SHP77 (cell line): Measurements from ENCODE around the gene KLF6.
A peak's percentile ranks its signal among the peaks of the same experiment; 100 is the strongest.
"Not testable (repeated sequence)": the region's sequence is repeated elsewhere in the genome, so short reads cannot be mapped to it uniquely, and the experiment has no call there.

Experiments
- DNase-seq, 2 experiments: peaks; one replicate each; lab custom pipeline; 2025; lab: John Stamatoyannopoulos, UW

Gene KLF6

DNA sequence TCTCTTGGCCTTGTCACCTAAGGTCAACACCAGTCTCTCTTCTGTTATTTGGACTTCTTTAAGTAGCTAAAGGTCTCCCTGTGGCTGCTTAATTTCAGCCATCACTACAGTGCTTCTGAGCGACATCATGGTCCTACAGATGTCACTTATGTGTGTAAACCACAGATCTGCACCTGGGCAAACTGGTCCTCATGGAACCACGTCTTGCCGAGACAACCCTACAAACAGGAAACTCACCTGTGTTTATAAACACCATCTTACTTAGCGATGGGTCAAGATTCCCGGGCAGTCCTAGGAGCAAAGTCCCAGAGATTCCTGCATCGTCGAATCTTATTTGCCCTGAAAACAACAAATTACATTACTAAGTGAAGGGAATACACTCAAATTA, 27.8 kb downstream of the KLF6 start:
- no peak for DNase-seq

GRCh38 chr10:3756360-3756740, 28.7 kb downstream of the KLF6 start:
- DNase-seq = no peak

GRCh38 chr10:3755440-3756359, 29.3 kb downstream of the KLF6 start:
- DNase-seq = peak in 1 of 2 experiments; percentile 17

- DNase-seq = no peak
These were observed 30.1 kb downstream of the KLF6 start for GRCh38 chr10:3754727-3755439.

- no peak for DNase-seq
These were observed 34.2 kb downstream of the KLF6 start for GRCh38 chr10:3750854-3751253.

DNA sequence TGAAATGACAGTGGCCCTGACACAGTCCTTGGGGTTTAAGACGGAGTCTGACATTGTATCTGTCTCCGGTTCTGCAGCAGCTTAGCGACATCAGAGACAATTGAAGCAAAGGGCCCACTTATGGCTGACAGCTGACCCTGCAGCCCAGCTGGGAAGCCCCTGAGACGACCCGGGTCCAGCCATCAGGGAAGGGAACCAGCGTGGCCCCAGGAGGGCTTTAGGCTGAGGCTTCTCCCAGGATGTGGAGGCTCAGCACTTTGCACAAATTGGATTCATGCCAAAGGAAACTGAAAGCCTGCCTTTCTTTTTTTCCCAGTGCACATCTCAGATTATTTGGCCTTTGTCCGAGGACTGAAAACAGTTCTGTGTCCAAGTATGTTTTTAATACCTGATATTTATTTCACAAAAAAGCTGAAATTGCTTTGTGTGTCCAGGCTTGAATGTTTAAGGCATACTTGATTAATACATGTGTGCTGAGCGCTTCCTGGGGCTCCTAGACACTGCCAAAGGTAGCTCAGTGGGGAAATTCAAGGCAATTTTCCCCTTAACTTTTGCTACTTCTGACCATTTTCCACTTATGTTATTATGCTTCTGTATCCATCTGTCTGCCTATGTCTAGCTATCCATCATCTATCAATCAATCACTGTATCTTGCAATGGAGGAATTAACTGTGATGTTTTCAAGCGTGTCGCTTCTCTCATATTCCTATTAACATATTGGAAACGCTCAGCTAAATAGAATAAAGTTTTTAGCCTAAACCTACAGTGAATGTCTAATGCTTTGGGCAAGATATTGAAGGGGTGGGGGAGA, 34.8 kb downstream of the KLF6 start:
- peak in 1 of 2 experiments; percentile 11 for DNase-seq

DNA sequence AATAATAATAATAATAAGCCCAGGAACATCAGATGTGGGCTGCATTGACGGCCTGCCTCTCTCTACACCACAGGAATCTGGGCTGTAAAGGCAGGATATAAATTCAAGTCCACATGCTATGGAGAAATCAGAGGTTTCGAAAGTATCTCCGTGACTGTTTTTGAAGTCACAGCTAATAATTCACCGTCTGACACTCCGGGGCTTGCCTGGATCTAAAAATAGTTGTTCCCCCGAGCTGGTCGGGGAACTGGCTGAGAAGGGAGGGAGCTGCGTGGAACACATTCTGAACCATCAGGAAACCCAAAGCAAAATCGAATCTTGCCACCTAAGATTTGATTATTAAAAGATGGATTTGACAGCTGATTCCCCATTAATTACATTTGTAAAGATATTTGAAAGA, 35.4 kb downstream of the KLF6 start:
- DNase-seq = no peak

- no peak for DNase-seq
These were observed 36.0 kb downstream of the KLF6 start for GRCh38 chr10:3749011-3749410.

- no peak for DNase-seq
These were observed 36.5 kb downstream of the KLF6 start for GRCh38 chr10:3748484-3748883.

DNA sequence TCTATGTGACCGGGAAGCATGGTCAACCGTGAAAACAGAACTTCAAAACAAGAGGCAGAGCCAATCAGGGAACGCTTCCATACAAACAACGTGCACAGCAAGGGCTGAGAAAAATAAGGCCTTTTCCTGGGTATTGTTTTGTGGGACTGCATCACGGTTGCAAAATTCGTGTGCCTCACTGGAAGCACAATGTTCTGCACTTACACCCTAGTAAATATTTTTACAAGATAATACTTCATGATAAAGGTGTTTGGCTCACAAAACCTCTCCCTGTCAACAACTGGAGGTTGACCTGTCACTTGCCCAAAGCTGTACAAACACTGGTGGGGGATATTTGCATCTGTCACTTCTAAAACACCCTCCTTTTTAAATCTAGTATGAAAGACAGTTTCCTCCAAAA, 37.0 kb downstream of the KLF6 start:
- no peak for DNase-seq

GRCh38 chr10:3747248-3747960, 37.6 kb downstream of the KLF6 start:
- no peak for DNase-seq

DNA sequence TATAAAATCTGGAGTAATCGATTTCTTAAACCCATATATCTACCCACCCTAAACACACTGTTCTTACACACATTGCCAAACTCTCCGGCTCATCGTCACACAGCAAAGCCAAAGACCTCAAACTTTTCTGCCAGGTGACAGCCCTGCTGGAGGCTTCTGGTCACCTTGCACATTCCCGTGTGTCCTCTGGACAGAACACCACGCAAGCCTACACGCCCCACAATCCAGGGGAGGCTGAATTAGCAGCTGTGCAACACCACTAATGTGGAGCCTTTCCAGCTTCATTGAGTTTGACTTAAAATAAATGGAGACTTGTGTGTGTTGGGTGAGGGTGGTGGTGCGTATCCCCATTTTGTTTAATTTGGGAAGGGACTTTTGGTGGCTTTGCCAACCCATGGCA, 38.4 kb downstream of the KLF6 start:
- no peak for DNase-seq

DNA sequence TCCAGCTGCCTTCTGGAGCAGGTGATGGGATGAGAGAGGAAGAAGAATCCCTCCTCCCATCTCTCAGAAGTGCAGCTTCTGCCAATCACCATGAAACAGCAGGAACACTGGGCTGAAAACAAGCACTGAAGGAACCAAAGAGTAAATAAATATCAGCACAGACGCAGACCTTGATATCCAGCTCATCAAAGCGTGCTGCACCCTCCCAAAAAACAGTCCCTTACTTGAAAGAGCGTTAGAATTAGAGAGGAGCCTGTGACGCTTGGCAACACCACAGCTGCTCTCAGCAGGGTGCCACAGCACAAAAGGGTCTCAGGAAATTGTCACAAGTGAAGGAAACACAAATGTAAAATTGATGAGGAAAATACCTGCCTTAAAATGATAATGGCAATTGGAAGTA, 39.5 kb downstream of the KLF6 start:
- DNase-seq = no peak

DNA sequence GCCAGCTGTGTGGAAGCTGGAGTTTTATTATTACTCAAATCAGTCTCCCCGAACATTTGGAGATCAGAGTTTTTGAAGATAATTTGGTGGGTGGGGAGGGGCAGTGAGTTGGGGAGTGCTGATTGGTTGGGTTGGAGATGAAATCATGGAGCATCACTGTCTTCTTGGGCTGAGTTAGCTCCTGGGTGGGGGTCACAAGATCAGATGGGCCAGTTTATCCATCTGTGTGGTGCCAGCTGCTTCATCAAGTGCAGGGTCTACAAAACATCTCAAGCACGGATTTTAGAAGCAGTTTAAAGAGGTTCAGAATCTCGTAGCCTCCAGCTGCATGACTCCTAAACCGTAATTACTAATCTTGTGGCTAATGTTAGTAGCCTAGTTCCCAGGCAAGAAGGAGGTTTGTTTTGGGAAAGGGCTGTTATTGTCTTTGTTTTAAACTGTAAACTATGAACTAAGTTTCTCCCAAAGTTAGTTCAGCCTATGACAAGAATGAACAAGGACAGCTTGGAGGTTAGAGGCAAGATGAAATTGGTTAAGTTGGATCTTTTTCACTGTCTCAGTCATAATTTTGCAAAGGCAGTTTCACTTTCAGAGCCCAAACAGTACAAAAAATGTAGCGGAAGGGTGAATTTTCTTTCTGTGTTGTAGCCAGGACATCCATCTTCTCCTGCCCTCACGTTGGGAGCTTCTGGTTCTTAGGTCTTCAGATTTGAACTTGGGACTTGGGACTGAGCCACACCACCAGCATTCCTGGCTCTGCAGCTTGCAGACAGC, 43.1 kb downstream of the KLF6 start:
- DNase-seq = no peak

GRCh38 chr10:3740157-3740871, 44.7 kb downstream of the KLF6 start:
- no peak for DNase-seq

DNA sequence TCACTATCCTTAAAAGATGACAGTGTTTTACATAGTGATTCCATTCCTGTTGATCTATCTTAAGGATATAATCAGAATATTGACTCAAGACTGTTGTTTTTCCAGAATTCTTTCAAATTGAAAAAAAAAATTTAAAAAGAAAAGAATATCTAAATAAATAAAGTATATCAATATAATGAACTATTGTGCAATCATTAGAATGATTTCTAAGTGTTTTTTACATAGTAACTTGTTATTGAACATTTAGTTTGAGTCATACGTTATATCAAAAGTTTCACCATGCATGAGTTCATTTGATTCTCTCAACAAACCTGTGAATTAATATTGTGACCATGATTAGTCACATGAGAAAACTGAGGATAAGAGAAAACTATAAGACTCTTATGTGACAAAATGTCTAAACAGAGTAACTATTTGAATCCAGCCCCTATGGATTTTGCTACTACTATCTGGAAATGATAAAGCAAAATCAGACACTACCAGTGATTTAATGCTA, 46.1 kb downstream of the KLF6 start:
- DNase-seq = no peak

DNA sequence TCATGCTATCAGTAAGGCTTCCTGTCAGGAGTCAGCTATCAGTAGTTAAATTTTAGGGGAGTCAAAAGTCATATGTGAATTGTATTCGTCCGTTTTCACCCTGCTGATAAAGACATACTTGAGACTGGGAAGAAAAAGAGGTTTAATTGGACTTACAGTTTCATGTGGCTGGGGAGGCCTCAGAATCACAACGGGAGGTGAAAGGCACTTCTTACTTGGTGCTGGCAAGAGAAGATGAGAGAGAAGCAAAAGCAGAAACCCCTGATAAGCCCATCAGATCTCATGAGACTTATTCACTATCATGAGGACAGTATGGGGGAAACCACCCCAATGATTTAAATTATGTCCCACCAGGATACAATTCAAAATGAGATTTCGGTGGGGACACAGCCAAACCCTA, 47.1 kb downstream of the KLF6 start:
- no peak for DNase-seq

GRCh38 chr10:3735175-3735574, 49.8 kb downstream of the KLF6 start:
- DNase-seq = no peak

- DNase-seq = no peak
These were observed 50.9 kb downstream of the KLF6 start for GRCh38 chr10:3734111-3734510.

DNA sequence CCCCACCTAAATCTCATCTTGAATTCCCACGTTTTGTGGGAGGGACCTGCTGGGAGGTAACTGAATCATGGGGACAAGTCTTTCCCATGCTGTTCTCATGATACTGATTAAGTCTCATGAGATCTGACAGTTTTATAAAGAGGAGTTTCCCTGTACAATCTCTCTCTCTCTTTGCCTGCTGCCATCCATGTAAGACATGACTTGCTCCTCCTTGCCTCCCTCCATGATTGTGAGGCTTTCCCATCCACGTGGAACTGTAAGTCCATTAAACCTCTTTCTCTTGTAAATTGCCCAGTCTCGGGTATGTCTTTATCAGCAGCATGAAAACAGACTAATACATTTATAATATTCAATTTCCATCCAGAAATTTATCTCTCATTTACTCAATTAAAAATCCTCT, 52.8 kb downstream of the KLF6 start:
- DNase-seq = not testable (repeated sequence)
